GM12873 (cell line): ENCODE results near the gene PPP1R18.

Source experiments
- CTCF ChIP-seq: IDR thresholded peaks from 2 replicates; pipeline ENCODE4 v1.5.1; 2012; ENCODE audit warnings: low read depth, mild to moderate bottlenecking, moderate library complexity, low read length, control low read depth; ENCODE audit not compliant: insufficient read depth; ENCODE audit errors: missing control alignments

PPP1R18 gene

GRCh38 chr6:30664994-30665767, 21.3 kb downstream of the PPP1R18 start:
- TF ChIP-seq CTCF, result no peak

GRCh38 chr6:30657454-30657853, 29.0 kb downstream of the PPP1R18 start:
- no peak for TF ChIP-seq CTCF

GRCh38 chr6:30656513-30656912, 29.9 kb downstream of the PPP1R18 start:
- TF ChIP-seq CTCF, result no peak

GRCh38 chr6:30655743-30656094, 30.7 kb downstream of the PPP1R18 start:
- TF ChIP-seq CTCF, result no peak

- no peak for TF ChIP-seq CTCF
These were observed 31.4 kb downstream of the PPP1R18 start for GRCh38 chr6:30654798-30655742.

- TF ChIP-seq CTCF, result no peak
These were observed 35.3 kb downstream of the PPP1R18 start for GRCh38 chr6:30651143-30651542.
